NCI-H748 (cell line): ENCODE measurements around the gene DPYD.

Source experiments
- DNase-seq: peaks from one replicate; lab custom pipeline; 2025; ENCODE audit not compliant: unreplicated experiment; lab: John Stamatoyannopoulos, UW

Gene DPYD

GRCh38 chr1:97920832-97921571 lies at the start of gene DPYD:
Gene DPYD (minus strand): TSS chr1:97921034. CDS start chr1:97920922, 112 bp downstream.
- DNase-seq, result peak; percentile 92

GRCh38 chr1:97960470-97960869 lies 39.6 kb upstream of the DPYD start:
- DNase-seq, result no peak

GRCh38 chr1:97947695-97948094 lies 26.9 kb upstream of the DPYD start:
- DNase-seq, result no peak

GRCh38 chr1:97943354-97943753 lies 22.5 kb upstream of the DPYD start:
- no peak for DNase-seq

GRCh38 chr1:97942161-97943123 lies 21.6 kb upstream of the DPYD start:
- no peak for DNase-seq

- DNase-seq, result no peak
Measured at GRCh38 chr1:97938285-97938642, 17.4 kb upstream of the DPYD start.

GRCh38 chr1:97936976-97937375 lies 16.1 kb upstream of the DPYD start:
- no peak for DNase-seq

GRCh38 chr1:97934491-97934890 lies 13.7 kb upstream of the DPYD start:
- no peak for DNase-seq

GRCh38 chr1:97929874-97930851 lies 9.3 kb upstream of the DPYD start:
- no peak for DNase-seq

GRCh38 chr1:97926017-97926708 lies 5.3 kb upstream of the DPYD start:
- no peak for DNase-seq

- DNase-seq, result no peak
Measured at GRCh38 chr1:97925151-97925550, 4.3 kb upstream of the DPYD start.

- no peak for DNase-seq
Measured at GRCh38 chr1:97923811-97924210, 3.0 kb upstream of the DPYD start.

GRCh38 chr1:97920276-97920831 lies 480 bp downstream of the DPYD start:
- peak; percentile 69 for DNase-seq

GRCh38 chr1:97919585-97920261 lies 1.1 kb downstream of the DPYD start:
- no peak for DNase-seq

GRCh38 chr1:97918961-97919360 lies 1.9 kb downstream of the DPYD start:
- DNase-seq, result no peak

GRCh38 chr1:97913506-97914139 lies 7.2 kb downstream of the DPYD start:
- DNase-seq, result no peak

GRCh38 chr1:97911266-97912215 lies 9.3 kb downstream of the DPYD start:
- DNase-seq, result no peak

GRCh38 chr1:97909266-97909665 lies 11.6 kb downstream of the DPYD start:
- DNase-seq, result no peak
